Large intestine (tissue), 3 donors: ENCODE data around the gene IDH3A. TPM values are rescaled to one million over a fixed set of nuclear protein-coding genes. Genes with fewer than 3 reads are reported as not detected.

ENCODE experiments used
- DNase-seq, 2 donors: peaks; one replicate each; pipeline versions ENCODE4 v3.0.0 to v3.0.0-alpha.2; 2013
- H3K27ac ChIP-seq: one replicate; pipeline ENCODE4 v1.5.1; 2013; ENCODE audit warnings: low read length
- H3K27me3 ChIP-seq: 2 replicates; pipeline ENCODE4 v1.6.1; 2013; ENCODE audit warnings: low read length; ENCODE audit not compliant: control insufficient read depth, insufficient read depth
- H3K36me3 ChIP-seq: 2 replicates; pipeline ENCODE4 v1.6.1; 2013; ENCODE audit warnings: low read length; ENCODE audit not compliant: control insufficient read depth, insufficient read depth
- H3K4me1 ChIP-seq: one replicate; pipeline ENCODE4 v1.6.1; 2013; ENCODE audit warnings: low read length; ENCODE audit not compliant: control insufficient read depth, insufficient read depth
- H3K4me3 ChIP-seq: one replicate; pipeline ENCODE4 v1.5.1; 2013; ENCODE audit warnings: low read length
- H3K9me3 ChIP-seq: one replicate; pipeline ENCODE4 v1.6.1; 2013; ENCODE audit warnings: mild to moderate bottlenecking, low read depth, low read length, moderate library complexity; ENCODE audit not compliant: control insufficient read depth
- WGBS: methylation state at CpG from one replicate; pipeline ENCODE4 v1.1.5; 2013; ENCODE audit warnings: low lambda C conversion rate; ENCODE audit not compliant: insufficient coverage; 5-methylcytosine and 5-hydroxymethylcytosine counted together
- polyA plus RNA-seq: library from polyadenylated mRNA; unstranded; fragments of 120-200 nt; gene quantifications from one replicate; pipeline ENCODE4 v1.2.1, GENCODE V29; 2013

The IDH3A gene
- polyA plus RNA-seq, 1 donor, result 113 TPM

DNA sequence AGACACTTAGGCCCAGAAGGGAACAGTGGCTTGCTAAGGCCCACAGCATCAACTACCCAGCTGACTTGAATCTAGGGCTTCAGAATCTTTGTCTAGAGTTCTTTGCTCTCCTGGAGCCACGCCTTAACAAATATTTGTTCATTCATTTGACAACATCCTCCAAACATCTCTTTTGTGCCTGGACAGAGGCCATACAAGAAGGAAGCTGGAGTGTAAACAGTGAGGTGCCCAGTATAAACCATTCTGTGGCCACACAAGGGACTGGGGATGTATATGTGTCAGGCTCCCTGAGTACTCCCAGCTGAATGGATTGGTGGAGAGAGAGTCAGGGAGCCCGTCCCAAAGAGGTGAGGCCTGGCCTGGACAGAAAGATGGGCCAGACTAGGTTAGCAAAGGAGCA lies 21.3 kb upstream of the IDH3A start:
- H3K27me3 ChIP-seq, result no peaks in the 10 kb centered on the region
- no CpG with 5 or more reads among the region's 2 CpGs for WGBS
- H3K27ac ChIP-seq, result peak overlapping the region; percentile 4
- peaks cover 12% of the 10 kb centered on the region for H3K36me3 ChIP-seq
- H3K4me1 ChIP-seq, result peaks cover 46% of the 10 kb centered on the region
- no peak for DNase-seq
- no peaks in the 10 kb centered on the region for H3K9me3 ChIP-seq
- no peak overlapping the region for H3K4me3 ChIP-seq

- no peaks in the 10 kb centered on the region for H3K27me3 ChIP-seq
- peak; percentile 87 to 94 for DNase-seq
- peak overlapping the region; percentile 91 for H3K27ac ChIP-seq
- H3K4me1 ChIP-seq, result peaks cover 53% of the 10 kb centered on the region
- WGBS, result no CpG with 5 or more reads among the region's 8 CpGs
- H3K36me3 ChIP-seq, result no peaks in the 10 kb centered on the region
- no peaks in the 10 kb centered on the region for H3K9me3 ChIP-seq
- peak overlapping the region; percentile 2 for H3K4me3 ChIP-seq
Observed at GRCh38 chr15:78129077-78129750, 19.9 kb upstream of the IDH3A start.

GRCh38 chr15:78129751-78130287 lies 19.3 kb upstream of the IDH3A start:
- Histone ChIP-seq H3K27me3 (no peaks in the 10 kb centered on the region), H3K36me3 (no peaks in the 10 kb centered on the region), H3K9me3 (no peaks in the 10 kb centered on the region), H3K27ac (peak overlapping the region; percentile 91), H3K4me1 (peaks cover 56% of the 10 kb centered on the region), H3K4me3 (peak overlapping the region; percentile 71)
- DNase-seq, result peak in 1 of 2 donors; percentile 38
- no CpG with 5 or more reads among the region's 5 CpGs for WGBS

- peak in 1 of 2 donors; percentile 57 for DNase-seq
- peak overlapping the region; percentile 91 for H3K27ac ChIP-seq
- WGBS, result no CpG with 5 or more reads among the region's 51 CpGs
Observed at GRCh38 chr15:78130466-78131294, 18.5 kb upstream of the IDH3A start.

DNA sequence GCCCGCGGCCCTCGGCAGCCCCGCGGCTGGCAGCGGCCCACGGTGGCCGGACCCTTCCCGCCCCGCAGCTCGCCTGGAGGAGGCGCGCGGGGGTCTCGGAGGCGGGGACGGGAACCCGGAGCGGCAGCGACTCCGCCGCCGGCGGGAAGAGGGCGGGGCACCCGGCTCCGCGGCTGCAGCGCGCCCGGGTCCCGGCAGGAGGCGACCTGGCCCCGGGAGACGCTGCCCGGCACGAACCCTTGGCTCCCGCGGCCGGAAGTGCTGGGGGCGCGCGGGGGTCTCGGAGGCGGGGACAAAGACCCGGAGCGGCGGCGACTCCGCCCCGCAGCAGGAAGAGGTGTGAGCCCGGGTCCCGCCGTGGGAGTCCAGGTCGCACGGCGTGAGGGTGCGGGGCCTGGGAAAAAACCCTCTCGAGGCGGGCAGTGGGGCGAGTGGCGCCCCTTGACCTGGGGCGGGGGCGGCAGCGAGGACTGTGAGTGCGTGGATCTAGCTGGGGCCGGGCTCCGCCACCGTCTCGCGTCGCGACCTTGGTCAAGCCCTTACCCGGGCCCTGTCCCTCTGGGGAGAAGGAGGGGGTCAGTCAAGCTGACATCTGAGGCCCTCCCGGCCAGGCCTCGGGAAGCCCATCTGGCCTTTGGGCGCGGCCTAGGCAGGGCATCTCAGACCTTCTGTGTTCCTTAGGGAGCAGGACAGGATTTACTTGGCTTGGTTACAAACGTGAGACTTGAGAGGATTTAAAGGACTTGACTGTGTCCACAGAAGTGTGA lies 17.7 kb upstream of the IDH3A start, which contains the start of gene CIB2:
Gene CIB2, minus strand, starts transcription at position 151 of the 767 bp plus-strand sequence. CDS start 230 bp downstream, outside the sequence.
- H3K4me3 ChIP-seq, result peak within 1 kb of the TSS; percentile 96
- no CpG with 5 or more reads among the region's 79 CpGs for WGBS
- no peaks in the 10 kb centered on the region for H3K27me3 ChIP-seq
- peaks cover 64% of the 10 kb centered on the region for H3K4me1 ChIP-seq
- peak; percentile 78 to 88 for DNase-seq
- H3K36me3 ChIP-seq, result no peaks in the 10 kb centered on the region
- H3K9me3 ChIP-seq, result no peaks in the 10 kb centered on the region
- peak within 1 kb of the TSS; percentile 98 for H3K27ac ChIP-seq

More at GRCh38 chr15:78130466-78131294, 18.5 kb upstream of the IDH3A start:
- H3K4me3 ChIP-seq, result peak overlapping the region; percentile 71
- peaks cover 57% of the 10 kb centered on the region for H3K4me1 ChIP-seq
- no peaks in the 10 kb centered on the region for H3K36me3 ChIP-seq
- no peaks in the 10 kb centered on the region for H3K9me3 ChIP-seq
- H3K27me3 ChIP-seq, result no peaks in the 10 kb centered on the region

DNA sequence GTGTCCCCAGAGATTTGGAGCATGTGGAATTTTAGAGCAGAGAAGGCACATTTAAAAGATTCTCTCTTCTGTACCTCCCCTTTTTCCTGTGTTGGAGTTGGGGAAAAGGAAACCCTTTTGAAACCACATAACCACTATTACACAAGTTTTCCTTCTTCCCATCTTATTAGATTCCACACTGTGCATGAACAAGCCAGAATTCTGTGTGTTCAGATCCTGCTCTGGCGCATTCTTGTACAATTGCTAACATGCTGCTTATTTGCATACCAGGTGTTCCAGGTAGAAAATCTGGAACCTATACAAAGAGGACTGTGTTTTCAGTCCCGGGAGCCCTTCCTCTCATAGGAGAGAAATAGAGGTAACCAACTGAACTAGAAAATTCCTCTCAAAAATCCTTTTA lies 15.4 kb upstream of the IDH3A start:
- no peaks in the 10 kb centered on the region for H3K36me3 ChIP-seq
- peak in 1 of 2 donors; percentile 34 for DNase-seq

GRCh38 chr15:78139578-78139977 lies 9.6 kb upstream of the IDH3A start:
- H3K27me3 ChIP-seq, result no peaks in the 10 kb centered on the region
- no CpG with 5 or more reads among the region's 5 CpGs for WGBS
- H3K27ac ChIP-seq, result peak overlapping the region; percentile 74
- peak in 1 of 2 donors; percentile 61 for DNase-seq
- no peaks in the 10 kb centered on the region for H3K9me3 ChIP-seq
- peaks cover 56% of the 10 kb centered on the region for H3K4me1 ChIP-seq
- H3K4me3 ChIP-seq, result no peak overlapping the region
- H3K36me3 ChIP-seq, result no peaks in the 10 kb centered on the region

More for the DNA sequence above, 15.4 kb upstream of the IDH3A start:
- Histone ChIP-seq H3K4me1 (peaks cover 66% of the 10 kb centered on the region), H3K9me3 (no peaks in the 10 kb centered on the region), H3K4me3 (no peak overlapping the region), H3K27me3 (no peaks in the 10 kb centered on the region), H3K27ac (no peak overlapping the region)
- WGBS, result no CpG with 5 or more reads among the region's 2 CpGs

- H3K4me1 ChIP-seq, result peaks cover 56% of the 10 kb centered on the region
Observed at GRCh38 chr15:78140292-78140691, 8.9 kb upstream of the IDH3A start.

GRCh38 chr15:78142332-78142731 lies 6.8 kb upstream of the IDH3A start:
- Histone ChIP-seq H3K27me3 (no peaks in the 10 kb centered on the region), H3K27ac (peak overlapping the region; percentile 22), H3K4me1 (peaks cover 49% of the 10 kb centered on the region), H3K9me3 (no peaks in the 10 kb centered on the region), H3K36me3 (no peaks in the 10 kb centered on the region), H3K4me3 (no peak overlapping the region)
- WGBS, result no CpG with 5 or more reads among the region's 3 CpGs
- peak in 1 of 2 donors; percentile 32 for DNase-seq

More at GRCh38 chr15:78140292-78140691, 8.9 kb upstream of the IDH3A start:
- H3K4me3 ChIP-seq, result no peak overlapping the region
- H3K27me3 ChIP-seq, result no peaks in the 10 kb centered on the region
- H3K36me3 ChIP-seq, result no peaks in the 10 kb centered on the region
- no peaks in the 10 kb centered on the region for H3K9me3 ChIP-seq
- DNase-seq, result peak; percentile 73 to 92
- peak overlapping the region; percentile 74 for H3K27ac ChIP-seq
